Measurements from ENCODE around the gene RAB6B.

RAB6B gene

DNA sequence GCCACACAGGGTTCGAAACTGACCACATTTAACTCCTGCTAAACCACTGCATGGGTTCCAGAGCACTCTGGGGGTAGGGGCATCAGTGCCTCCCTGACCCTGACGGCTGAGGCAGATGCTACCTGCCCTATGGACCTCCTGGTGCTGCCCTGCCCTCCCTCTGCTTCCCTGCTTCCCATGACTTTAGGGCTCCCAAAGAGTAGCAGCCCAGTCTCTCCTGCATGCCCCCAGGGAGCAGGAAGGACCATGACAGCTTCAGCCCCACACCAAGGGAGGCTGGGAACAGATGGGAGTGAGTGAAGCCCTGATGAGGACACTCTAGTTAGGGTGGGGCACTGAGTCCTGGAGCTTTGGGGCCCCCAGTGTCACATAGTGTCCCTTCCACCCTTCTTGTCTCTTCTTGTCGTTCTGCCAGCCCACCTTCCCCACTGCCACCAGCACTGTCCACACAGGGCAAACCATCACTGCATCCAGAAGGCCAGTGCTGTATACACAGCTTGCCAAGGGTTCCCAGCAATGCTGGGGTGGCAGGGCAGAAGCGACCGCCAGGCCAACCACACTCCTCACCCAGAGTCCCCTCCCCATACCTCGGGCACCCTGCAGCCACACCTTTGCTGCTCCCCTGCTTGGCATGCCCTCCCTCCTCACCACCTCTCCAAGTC is 59.1 kb downstream of the RAB6B start:
- TF ChIP-seq SNAI2 (CRISPR knock-in tag; IDR thresholded peaks at IDR 0.05), result no peak
- TF ChIP-seq, protein P1, sequence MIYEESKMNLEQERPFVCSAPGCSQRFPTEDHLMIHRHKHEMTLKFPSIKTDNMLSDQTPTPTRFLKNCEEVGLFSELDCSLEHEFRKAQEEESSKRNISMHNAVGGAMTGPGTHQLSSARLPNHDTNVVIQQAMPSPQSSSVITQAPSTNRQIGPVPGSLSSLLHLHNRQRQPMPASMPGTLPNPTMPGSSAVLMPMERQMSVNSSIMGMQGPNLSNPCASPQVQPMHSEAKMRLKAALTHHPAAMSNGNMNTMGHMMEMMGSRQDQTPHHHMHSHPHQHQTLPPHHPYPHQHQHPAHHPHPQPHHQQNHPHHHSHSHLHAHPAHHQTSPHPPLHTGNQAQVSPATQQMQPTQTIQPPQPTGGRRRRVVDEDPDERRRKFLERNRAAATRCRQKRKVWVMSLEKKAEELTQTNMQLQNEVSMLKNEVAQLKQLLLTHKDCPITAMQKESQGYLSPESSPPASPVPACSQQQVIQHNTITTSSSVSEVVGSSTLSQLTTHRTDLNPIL (CRISPR knock-in tag; IDR thresholded peaks at IDR 0.05; ENCODE audit: low read depth), result no peak
- TF ChIP-seq, protein P2, sequence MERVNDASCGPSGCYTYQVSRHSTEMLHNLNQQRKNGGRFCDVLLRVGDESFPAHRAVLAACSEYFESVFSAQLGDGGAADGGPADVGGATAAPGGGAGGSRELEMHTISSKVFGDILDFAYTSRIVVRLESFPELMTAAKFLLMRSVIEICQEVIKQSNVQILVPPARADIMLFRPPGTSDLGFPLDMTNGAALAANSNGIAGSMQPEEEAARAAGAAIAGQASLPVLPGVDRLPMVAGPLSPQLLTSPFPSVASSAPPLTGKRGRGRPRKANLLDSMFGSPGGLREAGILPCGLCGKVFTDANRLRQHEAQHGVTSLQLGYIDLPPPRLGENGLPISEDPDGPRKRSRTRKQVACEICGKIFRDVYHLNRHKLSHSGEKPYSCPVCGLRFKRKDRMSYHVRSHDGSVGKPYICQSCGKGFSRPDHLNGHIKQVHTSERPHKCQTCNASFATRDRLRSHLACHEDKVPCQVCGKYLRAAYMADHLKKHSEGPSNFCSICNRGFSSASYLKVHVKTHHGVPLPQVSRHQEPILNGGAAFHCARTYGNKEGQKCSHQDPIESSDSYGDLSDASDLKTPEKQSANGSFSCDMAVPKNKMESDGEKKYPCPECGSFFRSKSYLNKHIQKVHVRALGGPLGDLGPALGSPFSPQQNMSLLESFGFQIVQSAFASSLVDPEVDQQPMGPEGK (CRISPR knock-in tag; IDR thresholded peaks at IDR 0.05; ENCODE audit: borderline replicate concordance), result no peak
- TF ChIP-seq ARNTL (CRISPR knock-in tag; IDR thresholded peaks at IDR 0.05; ENCODE audit: borderline replicate concordance, low read depth), result no peak
- TF ChIP-seq PPARA (CRISPR knock-in tag; IDR thresholded peaks at IDR 0.05; ENCODE audit: borderline replicate concordance), result no peak
- no peak for TF ChIP-seq OSR1 (CRISPR knock-in tag; IDR thresholded peaks at IDR 0.05)
- TF ChIP-seq, protein P3, sequence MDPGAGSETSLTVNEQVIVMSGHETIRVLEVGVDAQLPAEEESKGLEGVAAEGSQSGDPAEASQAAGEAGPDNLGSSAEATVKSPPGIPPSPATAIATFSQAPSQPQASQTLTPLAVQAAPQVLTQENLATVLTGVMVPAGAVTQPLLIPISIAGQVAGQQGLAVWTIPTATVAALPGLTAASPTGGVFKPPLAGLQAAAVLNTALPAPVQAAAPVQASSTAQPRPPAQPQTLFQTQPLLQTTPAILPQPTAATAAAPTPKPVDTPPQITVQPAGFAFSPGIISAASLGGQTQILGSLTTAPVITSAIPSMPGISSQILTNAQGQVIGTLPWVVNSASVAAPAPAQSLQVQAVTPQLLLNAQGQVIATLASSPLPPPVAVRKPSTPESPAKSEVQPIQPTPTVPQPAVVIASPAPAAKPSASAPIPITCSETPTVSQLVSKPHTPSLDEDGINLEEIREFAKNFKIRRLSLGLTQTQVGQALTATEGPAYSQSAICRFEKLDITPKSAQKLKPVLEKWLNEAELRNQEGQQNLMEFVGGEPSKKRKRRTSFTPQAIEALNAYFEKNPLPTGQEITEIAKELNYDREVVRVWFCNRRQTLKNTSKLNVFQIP (CRISPR knock-in tag; IDR thresholded peaks at IDR 0.05; ENCODE audit: borderline replicate concordance, low read depth), result no peak
- no peak for TF ChIP-seq ZFP30 (CRISPR knock-in tag; IDR thresholded peaks at IDR 0.05)
- TF ChIP-seq ZC3H10 (CRISPR knock-in tag; IDR thresholded peaks at IDR 0.05), result no peak
- TF ChIP-seq, protein P4, sequence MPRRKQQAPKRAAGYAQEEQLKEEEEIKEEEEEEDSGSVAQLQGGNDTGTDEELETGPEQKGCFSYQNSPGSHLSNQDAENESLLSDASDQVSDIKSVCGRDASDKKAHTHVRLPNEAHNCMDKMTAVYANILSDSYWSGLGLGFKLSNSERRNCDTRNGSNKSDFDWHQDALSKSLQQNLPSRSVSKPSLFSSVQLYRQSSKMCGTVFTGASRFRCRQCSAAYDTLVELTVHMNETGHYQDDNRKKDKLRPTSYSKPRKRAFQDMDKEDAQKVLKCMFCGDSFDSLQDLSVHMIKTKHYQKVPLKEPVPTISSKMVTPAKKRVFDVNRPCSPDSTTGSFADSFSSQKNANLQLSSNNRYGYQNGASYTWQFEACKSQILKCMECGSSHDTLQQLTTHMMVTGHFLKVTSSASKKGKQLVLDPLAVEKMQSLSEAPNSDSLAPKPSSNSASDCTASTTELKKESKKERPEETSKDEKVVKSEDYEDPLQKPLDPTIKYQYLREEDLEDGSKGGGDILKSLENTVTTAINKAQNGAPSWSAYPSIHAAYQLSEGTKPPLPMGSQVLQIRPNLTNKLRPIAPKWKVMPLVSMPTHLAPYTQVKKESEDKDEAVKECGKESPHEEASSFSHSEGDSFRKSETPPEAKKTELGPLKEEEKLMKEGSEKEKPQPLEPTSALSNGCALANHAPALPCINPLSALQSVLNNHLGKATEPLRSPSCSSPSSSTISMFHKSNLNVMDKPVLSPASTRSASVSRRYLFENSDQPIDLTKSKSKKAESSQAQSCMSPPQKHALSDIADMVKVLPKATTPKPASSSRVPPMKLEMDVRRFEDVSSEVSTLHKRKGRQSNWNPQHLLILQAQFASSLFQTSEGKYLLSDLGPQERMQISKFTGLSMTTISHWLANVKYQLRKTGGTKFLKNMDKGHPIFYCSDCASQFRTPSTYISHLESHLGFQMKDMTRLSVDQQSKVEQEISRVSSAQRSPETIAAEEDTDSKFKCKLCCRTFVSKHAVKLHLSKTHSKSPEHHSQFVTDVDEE (CRISPR knock-in tag; IDR thresholded peaks at IDR 0.05), result no peak
- no peak for TF ChIP-seq CSDC2 (CRISPR knock-in tag; IDR thresholded peaks at IDR 0.05)
- TF ChIP-seq RARB (CRISPR knock-in tag; IDR thresholded peaks at IDR 0.05), result no peak
- TF ChIP-seq ESRRG (CRISPR knock-in tag; IDR thresholded peaks at IDR 0.05), result no peak
- ATAC-seq, result no peak

DNA sequence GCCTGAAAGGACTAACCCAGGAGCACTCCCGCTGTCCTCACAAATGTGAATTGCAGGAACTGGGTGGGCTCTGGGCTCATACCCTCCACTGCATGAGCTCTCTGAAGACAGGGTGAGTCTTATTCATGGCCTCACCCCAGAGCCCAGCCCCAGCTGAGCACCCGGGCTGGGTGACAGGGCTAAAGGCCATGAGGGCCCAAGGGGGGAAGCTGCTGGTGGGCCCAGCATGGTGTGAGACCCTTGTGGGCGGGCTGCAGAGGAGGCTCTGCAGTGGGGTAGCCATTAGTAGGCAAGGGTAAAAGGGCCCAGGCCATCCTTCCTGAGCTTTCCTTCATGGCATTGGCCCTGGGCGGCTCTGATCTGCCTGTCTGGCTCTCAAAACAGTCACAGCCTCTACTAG is 59.7 kb downstream of the RAB6B start:
- ATAC-seq, result no peak
- TF ChIP-seq ZNF8 (CRISPR knock-in tag; IDR thresholded peaks at IDR 0.05) (no peak), ESRRG (CRISPR knock-in tag; IDR thresholded peaks at IDR 0.05) (no peak), GLIS3 (CRISPR knock-in tag; IDR thresholded peaks at IDR 0.05) (no peak), ZNF565 (CRISPR knock-in tag; conservative IDR thresholded peaks at IDR 0.05; ENCODE audit: low read depth) (no peak), PPARA (CRISPR knock-in tag; IDR thresholded peaks at IDR 0.05; ENCODE audit: borderline replicate concordance) (no peak)

DNA sequence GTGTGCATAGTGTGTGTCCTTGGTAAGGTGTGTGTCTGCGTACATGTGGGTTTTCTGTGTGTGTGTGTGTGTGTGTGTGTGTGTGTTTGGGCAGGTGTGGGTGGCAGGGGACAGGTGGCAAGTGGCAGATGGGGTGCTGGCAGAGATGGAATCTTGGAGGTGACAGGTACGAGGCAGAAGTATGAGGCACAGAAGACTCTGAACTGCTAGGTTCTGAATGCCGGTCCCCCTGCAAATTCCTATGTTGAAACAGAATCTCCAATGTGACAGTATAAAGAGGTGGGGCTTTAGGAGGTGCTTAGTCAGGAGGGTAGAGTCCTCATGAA is 60.3 kb downstream of the RAB6B start:
- ATAC-seq, result no peak
- TF ChIP-seq RARB (CRISPR knock-in tag; IDR thresholded peaks at IDR 0.05) (no peak), TOX (CRISPR knock-in tag; IDR thresholded peaks at IDR 0.05; ENCODE audit: borderline replicate concordance) (no peak), ZFP30 (CRISPR knock-in tag; IDR thresholded peaks at IDR 0.05) (no peak), TCF4 (CRISPR knock-in tag; IDR thresholded peaks at IDR 0.05; ENCODE audit: borderline replicate concordance) (no peak), GLIS3 (CRISPR knock-in tag; IDR thresholded peaks at IDR 0.05) (no peak), SNAI2 (CRISPR knock-in tag; IDR thresholded peaks at IDR 0.05) (no peak), ZNF565 (CRISPR knock-in tag; conservative IDR thresholded peaks at IDR 0.05; ENCODE audit: low read depth) (no peak), ZC3H10 (CRISPR knock-in tag; IDR thresholded peaks at IDR 0.05) (no peak), OSR1 (CRISPR knock-in tag; IDR thresholded peaks at IDR 0.05) (no peak), CSDC2 (CRISPR knock-in tag; IDR thresholded peaks at IDR 0.05) (no peak), ARNTL (CRISPR knock-in tag; IDR thresholded peaks at IDR 0.05; ENCODE audit: borderline replicate concordance, low read depth) (no peak), ZNF8 (CRISPR knock-in tag; IDR thresholded peaks at IDR 0.05) (no peak), ISL1 (CRISPR knock-in tag; IDR thresholded peaks at IDR 0.05) (no peak), ESRRG (CRISPR knock-in tag; IDR thresholded peaks at IDR 0.05) (no peak)
- TF ChIP-seq, protein P3 (CRISPR knock-in tag; IDR thresholded peaks at IDR 0.05; ENCODE audit: borderline replicate concordance, low read depth), result no peak
- TF ChIP-seq, protein P4 (CRISPR knock-in tag; IDR thresholded peaks at IDR 0.05), result no peak
- TF ChIP-seq, protein P2 (CRISPR knock-in tag; IDR thresholded peaks at IDR 0.05; ENCODE audit: borderline replicate concordance), result no peak

Data from SK-N-SH treated with all-trans-retinoic acid at 6 μM for 48 hours (cell line).